ENCODE data around the gene BOC. TPM values are rescaled to one million over a fixed set of nuclear protein-coding genes. Genes with fewer than 3 reads are reported as not detected.

The BOC gene
- total RNA-seq, 2 experiments from 2014 or later, result not detected

DNA sequence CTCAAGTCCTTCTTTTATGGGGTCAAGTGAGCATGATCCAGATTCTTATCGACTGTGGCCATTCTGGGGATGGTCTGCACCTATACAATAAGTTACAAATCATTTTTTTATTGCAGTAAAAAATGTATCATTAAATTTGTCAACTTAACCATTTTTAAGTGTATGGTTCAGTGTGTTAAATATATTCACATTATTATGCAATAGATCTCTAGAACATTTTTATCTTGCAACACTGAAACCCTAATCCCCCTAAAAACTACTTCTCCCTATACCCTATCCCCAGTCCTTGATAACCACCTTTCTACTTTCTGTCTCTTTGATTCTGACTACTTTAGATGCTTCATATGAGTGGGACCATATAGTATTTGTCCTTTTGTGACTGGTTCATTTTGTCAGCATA is 10.4 kb upstream of the BOC start:
- H3K27me3 Mint-ChIP-seq, result peaks cover 11% of the 10 kb centered on the region
- no peak overlapping the region for H3K4me3 ChIP-seq (ENCODE audit: low read length)
- H3K9me3 ChIP-seq (ENCODE audit: control insufficient read depth in 1 of 2, insufficient read depth in 1 of 2, low read length in 2 of 2), result no peaks in the 10 kb centered on the region
- ATAC-seq (ENCODE audit: poor library complexity) (no peak), DNase-seq (no peak)
- no peaks in the 10 kb centered on the region for H3K4me1 ChIP-seq (ENCODE audit: insufficient read depth, low read length)
- H3K36me3 Mint-ChIP-seq (ENCODE audit: low read depth), result no peaks in the 10 kb centered on the region
- H3K9me3 Mint-ChIP-seq, result peaks cover 2% of the 10 kb centered on the region
- intact Hi-C loops (cut with DNase I, micrococcal nuclease), result no loop called here
- CTCF ChIA-PET, result no interaction called here
- no peak overlapping the region for H3K27ac ChIP-seq (ENCODE audit: low read depth in 1 of 2, low read length in 2 of 2)
- TF ChIP-seq, protein P1, sequence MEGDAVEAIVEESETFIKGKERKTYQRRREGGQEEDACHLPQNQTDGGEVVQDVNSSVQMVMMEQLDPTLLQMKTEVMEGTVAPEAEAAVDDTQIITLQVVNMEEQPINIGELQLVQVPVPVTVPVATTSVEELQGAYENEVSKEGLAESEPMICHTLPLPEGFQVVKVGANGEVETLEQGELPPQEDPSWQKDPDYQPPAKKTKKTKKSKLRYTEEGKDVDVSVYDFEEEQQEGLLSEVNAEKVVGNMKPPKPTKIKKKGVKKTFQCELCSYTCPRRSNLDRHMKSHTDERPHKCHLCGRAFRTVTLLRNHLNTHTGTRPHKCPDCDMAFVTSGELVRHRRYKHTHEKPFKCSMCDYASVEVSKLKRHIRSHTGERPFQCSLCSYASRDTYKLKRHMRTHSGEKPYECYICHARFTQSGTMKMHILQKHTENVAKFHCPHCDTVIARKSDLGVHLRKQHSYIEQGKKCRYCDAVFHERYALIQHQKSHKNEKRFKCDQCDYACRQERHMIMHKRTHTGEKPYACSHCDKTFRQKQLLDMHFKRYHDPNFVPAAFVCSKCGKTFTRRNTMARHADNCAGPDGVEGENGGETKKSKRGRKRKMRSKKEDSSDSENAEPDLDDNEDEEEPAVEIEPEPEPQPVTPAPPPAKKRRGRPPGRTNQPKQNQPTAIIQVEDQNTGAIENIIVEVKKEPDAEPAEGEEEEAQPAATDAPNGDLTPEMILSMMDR (IDR thresholded peaks at IDR 0.05), result no peak
- H3K4me1 Mint-ChIP-seq (ENCODE audit: low read depth), result no peaks in the 10 kb centered on the region
- H3K4me3 Mint-ChIP-seq, result no peak overlapping the region
- no peak overlapping the region for H3K27ac Mint-ChIP-seq
- H3K36me3 ChIP-seq (ENCODE audit: insufficient read depth, low read length), result no peaks in the 10 kb centered on the region
- POLR2A ChIA-PET, result no interaction called here
- H3K27me3 ChIP-seq (ENCODE audit: control insufficient read depth in 1 of 2, insufficient read depth in 2 of 2, low read length in 2 of 2), result peaks cover 0 to 4% of the 10 kb centered on the region in 2 experiments

DNA sequence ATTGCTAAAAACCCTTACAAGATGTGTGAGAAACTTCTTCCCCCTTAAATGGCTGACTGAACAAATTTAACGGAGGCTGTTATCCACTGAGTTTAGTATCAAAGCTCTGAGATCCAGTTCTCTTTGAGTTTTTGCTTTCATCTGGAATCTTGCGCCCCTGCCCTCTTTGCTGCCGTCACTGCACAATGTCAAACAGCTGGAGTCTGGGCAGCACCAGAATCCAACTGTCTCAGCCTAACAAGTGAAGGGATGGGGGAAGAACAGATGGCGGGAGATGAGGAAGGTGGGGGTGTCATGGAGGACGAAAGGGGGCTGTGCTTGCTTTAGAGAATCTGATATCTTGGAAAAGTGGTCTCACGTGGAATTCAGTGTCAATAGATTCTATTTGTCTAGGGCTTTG is 7.0 kb upstream of the BOC start:
- no peak overlapping the region for H3K27ac Mint-ChIP-seq
- Histone ChIP-seq H3K27me3 (ENCODE audit: control insufficient read depth in 1 of 2, insufficient read depth in 2 of 2, low read length in 2 of 2) (peaks cover 0 to 27% of the 10 kb centered on the region in 2 experiments), H3K4me1 (ENCODE audit: insufficient read depth, low read length) (no peaks in the 10 kb centered on the region), H3K27ac (ENCODE audit: low read depth in 1 of 2, low read length in 2 of 2) (no peak overlapping the region), H3K4me3 (ENCODE audit: low read length) (no peak overlapping the region), H3K36me3 (ENCODE audit: insufficient read depth, low read length) (no peaks in the 10 kb centered on the region), H3K9me3 (ENCODE audit: control insufficient read depth in 1 of 2, insufficient read depth in 1 of 2, low read length in 2 of 2) (no peaks in the 10 kb centered on the region)
- H3K27me3 Mint-ChIP-seq, result peaks cover 39% of the 10 kb centered on the region
- peaks cover 2% of the 10 kb centered on the region for H3K9me3 Mint-ChIP-seq
- H3K36me3 Mint-ChIP-seq (ENCODE audit: low read depth), result no peaks in the 10 kb centered on the region
- intact Hi-C loops (cut with DNase I, micrococcal nuclease), result no loop called here
- ATAC-seq (ENCODE audit: poor library complexity) (no peak), DNase-seq (no peak)
- TF ChIP-seq, protein P1 (IDR thresholded peaks at IDR 0.05), result no peak
- ChIA-PET POLR2A (no interaction called here), CTCF (interaction anchor here (0.6 kb wide), 1 partner anchor 29 kb away, joined by 3 read pairs; no protein-coding TSS in a partner anchor)
- H3K4me1 Mint-ChIP-seq (ENCODE audit: low read depth), result no peaks in the 10 kb centered on the region
- H3K4me3 Mint-ChIP-seq, result no peak overlapping the region

- peaks cover 50% of the 10 kb centered on the region for H3K27me3 Mint-ChIP-seq
- H3K27me3 ChIP-seq (ENCODE audit: control insufficient read depth in 1 of 2, insufficient read depth in 2 of 2, low read length in 2 of 2), result peaks cover 3 to 36% of the 10 kb centered on the region in 2 experiments
- TF ChIP-seq, protein P1 (IDR thresholded peaks at IDR 0.05), result no peak
- no peak overlapping the region for H3K4me3 Mint-ChIP-seq
- no peak overlapping the region for H3K4me3 ChIP-seq (ENCODE audit: low read length)
- no peaks in the 10 kb centered on the region for H3K9me3 ChIP-seq (ENCODE audit: control insufficient read depth in 1 of 2, insufficient read depth in 1 of 2, low read length in 2 of 2)
- no peaks in the 10 kb centered on the region for H3K36me3 ChIP-seq (ENCODE audit: insufficient read depth, low read length)
- H3K36me3 Mint-ChIP-seq (ENCODE audit: low read depth), result no peaks in the 10 kb centered on the region
- no peaks in the 10 kb centered on the region for H3K4me1 Mint-ChIP-seq (ENCODE audit: low read depth)
- ATAC-seq (ENCODE audit: poor library complexity), result no peak
- no peak overlapping the region for H3K27ac Mint-ChIP-seq
- no peak overlapping the region for H3K27ac ChIP-seq (ENCODE audit: low read depth in 1 of 2, low read length in 2 of 2)
- CTCF ChIA-PET, result no interaction called here
- H3K4me1 ChIP-seq (ENCODE audit: insufficient read depth, low read length), result no peaks in the 10 kb centered on the region
- intact Hi-C loops (cut with DNase I, micrococcal nuclease), result no loop called here
- no peak for DNase-seq
- POLR2A ChIA-PET, result no interaction called here
- peaks cover 2% of the 10 kb centered on the region for H3K9me3 Mint-ChIP-seq
Observed at GRCh38 chr3:113205481-113205880, 5.9 kb upstream of the BOC start.

All from CD4-positive, alpha-beta T cell (primary cell).